ENCODE data around the gene ZNF467.
A peak's percentile ranks its signal among the peaks of the same experiment; 100 is the strongest.

ZNF467 gene

DNA sequence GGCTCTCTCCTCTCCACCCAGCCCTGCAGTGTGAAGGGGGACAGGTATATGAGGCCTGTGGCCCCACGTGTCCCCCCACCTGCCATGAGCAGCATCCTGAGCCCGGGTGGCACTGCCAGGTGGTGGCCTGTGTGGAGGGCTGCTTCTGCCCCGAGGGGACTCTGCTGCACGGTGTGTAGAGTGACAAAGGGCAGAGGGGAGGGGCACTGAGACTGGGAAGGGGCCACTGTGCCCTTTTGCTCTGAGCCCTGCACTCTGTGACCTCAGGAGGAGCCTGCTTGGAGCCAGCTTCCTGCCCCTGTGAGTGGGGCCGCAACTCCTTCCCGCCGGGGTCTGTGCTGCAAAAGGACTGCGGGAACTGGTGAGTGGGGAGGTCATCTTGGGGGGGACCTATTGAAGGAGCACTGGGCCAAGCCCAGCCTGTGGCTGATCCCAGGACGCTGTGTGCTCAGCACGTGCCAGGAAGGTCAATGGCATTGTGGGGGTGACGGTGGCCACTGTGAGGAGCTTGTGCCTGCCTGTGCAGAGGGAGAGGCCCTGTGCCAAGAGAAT is 15.0 kb upstream of the ZNF467 start:
- intact Hi-C loops (cut with DNase I) = no loop called here
- no peak for DNase-seq

DNA sequence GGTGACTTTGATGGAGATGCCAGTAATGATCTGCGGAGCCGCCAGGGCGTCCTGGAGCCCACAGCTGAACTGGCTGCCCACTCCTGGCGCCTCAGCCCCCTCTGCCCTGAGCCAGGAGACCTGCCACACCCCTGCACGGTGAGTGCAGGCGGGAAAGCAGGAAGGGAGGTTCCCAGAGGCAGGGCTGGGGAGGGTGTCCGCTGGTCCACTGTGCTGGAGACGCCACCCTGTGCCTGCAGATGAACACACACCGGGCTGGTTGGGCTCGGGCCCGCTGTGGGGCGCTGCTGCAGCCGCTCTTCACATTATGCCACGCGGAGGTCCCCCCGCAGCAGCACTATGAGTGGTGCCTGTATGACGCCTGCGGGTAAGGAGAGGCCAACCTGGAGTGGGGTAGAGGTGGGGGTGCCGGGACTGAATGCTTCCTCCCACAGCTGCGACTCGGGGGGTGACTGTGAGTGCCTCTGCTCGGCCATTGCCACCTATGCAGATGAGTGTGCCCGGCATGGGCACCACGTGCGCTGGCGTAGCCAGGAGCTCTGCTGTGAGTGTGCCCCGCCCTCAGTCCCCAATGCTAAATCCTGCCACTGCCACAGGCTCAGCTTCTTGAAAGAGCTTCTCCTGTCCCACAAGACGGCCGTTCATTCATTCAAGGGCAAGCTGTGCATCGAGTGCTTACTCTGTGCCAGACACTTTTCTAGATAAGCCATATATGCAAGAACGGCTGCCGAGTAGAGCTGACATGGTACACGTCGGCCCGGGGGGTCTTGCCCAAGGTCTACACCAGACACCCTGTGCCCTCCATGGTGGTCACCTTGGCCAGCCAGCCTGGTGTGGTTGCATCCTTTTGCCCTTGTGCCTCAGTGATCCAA is 14.3 kb upstream of the ZNF467 start:
- intact Hi-C loops (cut with DNase I) = no loop called here
- no peak for DNase-seq

DNA sequence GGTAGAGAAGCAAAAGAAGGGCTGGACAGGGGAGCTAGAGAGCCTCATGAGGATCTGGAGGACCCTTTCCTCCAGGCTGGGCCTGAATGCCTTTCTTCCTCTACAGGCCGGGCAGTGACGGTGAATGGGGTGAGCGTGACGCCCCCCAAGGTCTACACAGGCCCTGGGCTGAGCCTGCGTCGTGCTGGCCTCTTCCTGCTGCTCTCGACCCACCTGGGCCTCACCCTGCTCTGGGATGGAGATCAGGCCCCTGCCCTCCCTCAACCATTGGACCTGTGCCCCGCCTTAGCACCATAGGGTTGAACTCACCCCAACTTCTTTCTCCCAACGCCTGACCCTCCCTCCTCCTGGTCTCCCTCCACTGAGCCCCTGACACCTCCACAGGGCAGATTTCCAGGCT is 12.6 kb upstream of the ZNF467 start:
- intact Hi-C loops (cut with DNase I) = no loop called here
- DNase-seq = no peak

DNA sequence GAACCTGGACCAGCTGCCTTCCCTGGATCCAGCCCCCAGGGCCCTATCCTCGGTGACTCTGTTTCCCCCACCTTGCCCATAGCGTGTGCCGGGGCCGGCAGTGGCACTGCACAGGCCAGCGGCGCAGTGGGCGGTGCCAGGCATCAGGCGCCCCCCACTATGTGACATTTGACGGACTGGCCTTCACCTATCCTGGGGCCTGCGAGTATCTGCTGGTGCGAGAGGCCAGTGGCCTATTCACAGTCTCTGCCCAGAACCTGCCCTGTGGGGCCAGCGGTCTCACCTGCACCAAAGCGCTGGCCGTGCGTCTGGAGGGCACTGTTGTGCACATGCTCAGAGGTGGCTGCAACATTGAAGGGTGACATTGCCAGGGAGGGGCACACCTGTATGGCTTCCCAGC is 12.0 kb upstream of the ZNF467 start:
- no peak for DNase-seq
- intact Hi-C loops (cut with DNase I) = no loop called here

DNA sequence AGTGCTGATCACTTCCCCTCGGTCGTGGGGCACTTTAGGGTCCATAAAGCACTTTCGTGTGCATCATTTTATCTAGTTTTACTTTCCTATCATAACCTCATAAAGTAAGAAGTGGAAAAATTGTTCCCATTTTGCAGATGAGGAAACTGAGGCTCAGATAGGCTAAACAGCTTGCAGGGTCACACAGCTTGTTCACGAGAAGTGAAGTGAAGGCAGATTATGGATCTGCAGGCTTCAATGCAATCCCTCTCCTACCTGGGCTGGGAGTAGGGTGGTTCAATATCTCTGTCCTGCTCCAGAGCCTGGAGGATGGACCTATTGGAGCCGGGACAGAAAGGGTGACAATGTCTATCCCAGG is 10.8 kb upstream of the ZNF467 start:
- DNase-seq = no peak
- intact Hi-C loops (cut with DNase I) = no loop called here

DNA sequence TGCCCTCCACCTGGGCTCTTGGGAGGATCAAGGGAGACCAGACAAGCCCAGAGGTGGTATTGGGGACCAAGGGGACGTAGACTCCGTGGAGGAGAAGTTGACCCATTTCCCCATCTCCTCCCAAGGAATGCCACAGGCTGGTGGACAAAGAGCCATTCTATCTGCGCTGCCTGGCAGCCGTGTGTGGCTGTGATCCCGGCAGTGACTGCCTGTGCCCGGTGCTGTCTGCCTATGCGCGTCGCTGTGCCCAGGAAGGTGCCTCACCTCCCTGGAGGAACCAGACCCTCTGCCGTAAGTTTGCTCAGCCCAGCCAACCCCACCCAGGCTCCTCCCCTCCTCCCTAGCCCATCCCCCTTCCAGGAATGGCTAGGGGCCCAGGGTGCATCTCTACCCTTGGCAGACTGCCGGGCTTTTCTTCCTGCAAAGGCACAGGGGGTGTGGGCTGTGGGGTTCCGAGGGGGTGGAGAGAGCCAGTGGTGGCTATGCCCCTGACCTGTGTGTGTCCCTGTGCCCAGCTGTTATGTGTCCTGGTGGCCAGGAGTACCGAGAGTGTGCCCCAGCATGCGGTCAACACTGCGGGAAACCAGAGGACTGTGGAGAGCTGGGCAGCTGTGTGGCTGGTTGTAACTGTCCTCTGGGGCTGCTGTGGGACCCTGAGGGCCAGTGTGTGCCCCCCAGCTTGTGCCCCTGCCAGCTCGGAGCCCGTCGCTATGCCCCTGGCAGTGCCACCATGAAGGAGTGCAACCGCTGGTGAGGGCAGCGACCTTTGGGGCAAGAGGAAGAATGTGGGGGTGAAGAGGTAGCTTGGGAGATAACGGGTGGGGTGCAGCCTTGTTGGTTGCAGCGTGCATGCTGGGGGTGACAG is 10.2 kb upstream of the ZNF467 start:
- DNase-seq = peak in 5 of 10 donors; percentile 48 to 94 (median 71)
- intact Hi-C loops (cut with DNase I) = no loop called here

DNA sequence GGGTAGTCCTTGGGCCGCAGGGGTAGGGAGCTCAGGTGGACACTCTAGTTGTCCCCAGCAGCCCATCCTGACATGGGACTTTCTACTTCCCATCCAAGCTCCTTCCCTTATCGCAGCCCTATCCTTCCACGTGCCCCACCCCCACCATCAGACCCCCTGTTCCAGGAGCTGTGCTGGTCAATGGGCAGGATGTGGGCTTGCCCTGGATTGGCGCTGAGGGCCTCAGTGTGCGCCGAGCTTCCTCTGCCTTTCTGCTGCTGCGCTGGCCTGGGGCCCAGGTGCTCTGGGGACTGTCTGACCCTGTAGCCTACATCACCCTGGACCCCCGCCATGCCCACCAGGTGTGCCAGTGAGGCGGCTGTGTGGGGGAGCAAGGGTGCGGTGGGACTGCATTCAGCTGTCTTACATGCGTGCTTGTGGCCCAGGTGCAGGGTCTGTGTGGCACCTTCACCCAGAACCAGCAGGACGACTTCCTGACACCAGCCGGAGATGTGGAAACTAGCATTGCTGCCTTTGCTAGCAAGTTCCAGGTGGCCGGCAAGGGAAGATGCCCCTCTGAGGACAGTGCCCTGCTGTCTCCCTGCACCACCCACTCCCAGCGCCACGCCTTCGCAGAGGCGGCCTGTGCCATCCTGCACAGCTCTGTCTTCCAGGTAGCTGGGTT is 9.4 kb upstream of the ZNF467 start:
- intact Hi-C loops (cut with DNase I) = no loop called here
- peak in 1 of 10 donors; percentile 82 for DNase-seq

DNA sequence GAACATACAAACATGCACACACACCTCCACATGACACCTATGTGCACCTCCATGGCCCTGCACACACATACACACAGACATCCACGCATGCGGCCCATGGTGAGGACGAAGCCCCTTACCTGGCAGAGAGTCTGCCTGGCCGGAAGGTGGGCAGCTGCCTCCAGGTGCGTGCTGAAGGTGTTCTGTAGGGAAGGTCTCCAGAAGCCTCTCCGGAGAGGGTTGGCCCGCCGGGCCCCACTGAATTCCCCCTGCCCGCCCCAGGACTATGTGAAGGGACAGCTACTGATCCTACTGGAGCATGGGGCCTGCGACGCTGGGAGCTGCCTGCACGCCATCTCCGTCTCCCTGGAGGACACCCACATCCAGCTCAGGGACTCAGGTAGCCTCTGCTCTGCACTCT is 8.5 kb upstream of the ZNF467 start:
- DNase-seq = peak in 2 of 10 donors; percentile 62 to 77
- intact Hi-C loops (cut with DNase I) = no loop called here

DNA sequence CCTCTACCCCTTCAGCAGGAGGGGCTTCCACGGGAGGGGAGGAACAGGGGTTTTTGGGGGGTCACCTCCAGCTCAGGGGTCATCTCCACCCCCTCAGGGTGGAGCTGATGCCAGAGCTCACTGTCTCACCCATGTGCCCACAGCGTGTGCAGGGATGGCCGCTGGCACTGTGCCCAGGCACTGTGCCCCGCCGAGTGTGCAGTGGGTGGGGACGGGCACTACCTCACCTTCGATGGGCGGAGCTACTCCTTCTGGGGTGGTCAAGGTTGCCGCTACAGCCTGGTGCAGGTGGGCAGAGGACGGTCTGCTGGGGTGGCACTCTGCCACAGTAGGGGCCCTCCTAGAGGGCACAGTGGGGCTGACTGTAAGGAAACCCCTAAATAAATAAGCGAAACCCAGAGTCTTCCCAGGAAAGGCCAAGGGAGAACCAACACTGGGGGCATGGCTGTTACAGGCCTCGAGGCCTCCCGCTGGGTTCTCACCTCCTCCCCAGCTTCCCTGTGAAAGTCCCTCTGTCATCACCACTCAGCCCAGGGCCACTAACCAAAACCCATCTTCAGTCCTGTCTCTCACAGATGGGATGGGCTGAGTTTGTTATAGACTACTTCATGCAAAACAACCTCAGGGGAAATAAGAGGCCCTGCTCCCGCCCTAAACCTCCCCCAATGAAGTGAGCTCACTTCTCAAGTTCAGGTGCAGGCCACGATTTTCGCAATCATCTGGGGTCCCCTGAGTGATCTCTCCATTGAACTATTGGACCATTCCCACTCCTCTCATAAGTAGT is 7.4 kb upstream of the ZNF467 start:
- peak in 3 of 10 donors; percentile 59 to 76 (median 71) for DNase-seq
- intact Hi-C loops (cut with DNase I) = no loop called here

DNA sequence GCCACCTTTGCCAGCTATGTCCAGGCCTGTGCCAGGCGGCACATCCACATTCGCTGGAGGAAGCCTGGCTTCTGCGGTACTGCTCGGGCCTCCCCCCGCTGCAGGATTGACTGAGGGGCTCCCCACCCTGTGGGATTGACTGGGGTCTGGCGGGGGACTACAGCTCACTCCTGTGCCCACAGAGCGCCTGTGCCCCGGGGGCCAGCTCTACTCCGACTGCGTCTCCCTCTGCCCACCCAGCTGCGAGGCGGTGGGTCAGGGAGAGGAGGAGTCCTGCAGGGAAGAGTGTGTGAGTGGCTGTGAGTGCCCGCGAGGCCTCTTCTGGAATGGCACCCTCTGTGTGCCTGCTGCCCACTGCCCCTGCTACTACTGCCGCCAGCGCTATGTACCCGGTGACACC is 6.7 kb upstream of the ZNF467 start:
- intact Hi-C loops (cut with DNase I) = no loop called here
- DNase-seq = peak in 2 of 10 donors; percentile 54 to 79

DNA sequence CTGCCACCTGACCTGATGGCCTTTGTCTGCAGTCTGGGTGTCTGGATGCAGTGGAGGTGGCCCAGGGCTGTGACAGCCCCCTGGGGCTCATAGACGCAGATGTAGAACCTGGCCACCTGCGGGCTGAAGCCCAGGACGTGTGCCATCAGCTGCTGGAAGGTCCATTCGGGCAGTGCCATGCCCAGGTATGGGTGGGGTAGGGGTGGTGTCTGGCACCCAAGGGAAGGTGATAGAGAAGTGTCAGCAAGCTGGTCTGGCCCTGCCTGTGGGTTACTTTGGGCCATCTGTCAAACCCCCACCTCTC is 6.1 kb upstream of the ZNF467 start:
- DNase-seq = peak in 2 of 10 donors; percentile 15 to 33
- intact Hi-C loops (cut with DNase I) = no loop called here

DNA sequence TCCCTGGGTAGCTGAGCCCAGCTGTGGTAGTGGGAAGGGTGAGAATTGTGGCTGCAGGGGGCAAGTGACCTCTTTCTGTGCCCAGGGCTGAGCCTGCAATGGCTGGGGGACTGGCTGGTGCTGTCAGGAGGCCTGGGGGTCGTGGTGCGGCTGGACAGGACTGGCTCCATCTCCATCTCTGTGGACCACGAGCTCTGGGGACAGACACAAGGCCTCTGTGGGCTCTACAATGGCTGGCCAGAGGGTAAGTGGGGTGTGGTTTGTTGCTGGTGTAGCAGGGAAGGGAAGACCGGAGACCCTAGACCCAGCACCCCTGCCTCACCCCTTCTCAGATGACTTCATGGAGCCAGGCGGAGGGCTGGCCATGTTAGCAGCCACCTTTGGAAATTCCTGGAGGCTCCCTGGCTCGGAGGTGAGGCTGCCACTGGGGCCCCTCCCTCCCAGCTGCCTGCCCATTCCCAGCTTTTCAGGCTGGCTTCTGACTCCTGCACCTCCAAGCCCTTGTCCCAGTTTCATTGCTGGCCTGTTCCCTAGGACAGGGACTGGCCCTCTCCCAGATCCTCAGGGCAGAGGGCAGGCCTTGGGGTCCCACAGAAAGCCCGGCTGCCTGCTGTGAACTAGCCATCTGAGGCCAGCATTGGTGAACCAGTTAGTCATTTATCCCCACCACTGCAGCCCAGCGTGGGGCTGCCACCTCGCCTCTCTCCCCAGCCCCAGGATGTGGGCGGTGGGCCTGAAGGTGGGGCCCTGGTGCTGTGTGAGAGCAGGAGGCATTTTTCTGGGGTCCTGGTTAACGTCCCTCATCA is 5.5 kb upstream of the ZNF467 start:
- DNase-seq = peak in 3 of 10 donors; percentile 5 to 79 (median 12)
- intact Hi-C loops (cut with DNase I) = no loop called here

DNA sequence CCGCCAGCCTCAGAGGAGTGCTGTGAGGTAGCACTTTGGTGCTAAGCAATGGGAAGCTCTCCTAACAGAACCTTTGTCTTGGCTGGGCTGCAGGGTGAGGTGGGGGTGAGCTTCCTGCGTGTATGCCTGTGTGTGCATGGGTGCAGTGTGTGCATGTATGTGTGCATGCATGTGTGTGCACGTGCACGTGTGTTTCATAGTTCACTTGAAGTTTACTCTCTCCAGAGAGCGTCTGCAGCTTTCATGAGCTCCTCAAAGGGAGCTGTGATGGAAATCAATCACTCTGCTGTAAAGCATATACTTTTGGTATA is 4.9 kb upstream of the ZNF467 start:
- DNase-seq = peak in 1 of 10 donors; percentile 69
- intact Hi-C loops (cut with DNase I) = no loop called here

DNA sequence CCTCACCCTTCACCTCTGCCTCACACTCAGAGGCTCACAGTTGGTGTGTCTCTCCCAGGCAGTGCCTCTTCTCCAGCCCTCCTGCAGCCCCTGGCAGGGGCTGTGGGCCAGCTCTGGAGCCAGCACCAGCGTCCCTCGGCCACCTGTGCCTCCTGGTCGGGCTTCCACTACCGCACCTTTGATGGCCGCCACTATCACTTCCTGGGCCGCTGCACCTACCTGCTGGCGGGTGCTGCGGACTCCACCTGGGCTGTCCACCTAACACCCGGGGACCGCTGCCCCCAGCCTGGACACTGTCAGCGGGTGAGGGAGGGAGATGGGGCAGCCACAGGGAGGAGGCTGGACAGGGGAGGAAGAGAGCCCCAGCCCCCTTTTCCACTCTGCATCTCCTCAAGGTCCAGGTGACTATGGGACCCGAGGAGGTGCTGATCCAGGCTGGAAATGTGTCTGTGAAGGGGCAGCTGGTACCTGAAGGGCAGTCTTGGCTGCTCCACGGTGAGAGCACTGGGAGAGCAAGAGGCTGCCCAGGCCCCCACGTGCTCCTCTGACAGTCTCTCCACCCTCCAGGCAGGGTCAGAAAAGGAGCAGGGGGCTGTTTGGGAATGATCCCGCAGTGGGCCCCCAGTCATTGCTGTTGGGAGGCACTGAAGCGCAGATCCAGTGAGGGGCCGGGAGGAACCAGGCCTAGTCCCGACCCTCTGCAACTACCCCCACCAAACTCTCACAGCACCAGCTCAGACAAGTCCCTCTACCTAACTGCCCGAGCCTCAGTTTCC is 4.4 kb upstream of the ZNF467 start:
- DNase-seq = peak in 4 of 10 donors; percentile 20 to 76 (median 57)
- intact Hi-C loops (cut with DNase I) = no loop called here

DNA sequence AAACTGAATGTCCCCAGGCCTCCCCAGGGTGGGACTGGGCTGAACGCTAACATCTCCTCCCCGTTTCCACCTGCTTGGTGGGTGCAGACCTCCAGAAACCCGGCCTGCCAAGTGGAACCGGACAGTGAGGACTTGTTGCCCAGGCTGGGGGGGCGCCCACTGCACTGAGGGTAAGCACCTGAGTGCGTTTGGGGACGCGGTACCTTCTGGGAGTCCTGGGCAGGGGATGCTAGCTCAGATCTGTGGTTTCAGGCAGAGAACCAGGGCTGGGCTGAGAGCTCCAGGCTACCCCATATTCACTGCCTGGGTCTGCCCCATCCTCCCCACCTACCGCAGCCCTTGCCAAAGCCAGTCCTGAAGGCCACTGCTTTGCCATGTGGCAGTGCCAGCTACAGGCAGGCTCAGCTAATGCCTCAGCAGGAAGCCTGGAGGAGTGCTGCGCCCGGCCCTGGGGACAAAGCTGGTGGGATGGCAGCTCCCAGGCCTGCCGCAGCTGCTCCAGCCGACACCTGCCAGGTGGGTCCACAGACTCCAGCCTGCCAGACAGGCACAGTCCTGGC is 3.5 kb upstream of the ZNF467 start:
- intact Hi-C loops (cut with DNase I) = no loop called here
- DNase-seq = peak in 4 of 10 donors; percentile 25 to 86 (median 76)

DNA sequence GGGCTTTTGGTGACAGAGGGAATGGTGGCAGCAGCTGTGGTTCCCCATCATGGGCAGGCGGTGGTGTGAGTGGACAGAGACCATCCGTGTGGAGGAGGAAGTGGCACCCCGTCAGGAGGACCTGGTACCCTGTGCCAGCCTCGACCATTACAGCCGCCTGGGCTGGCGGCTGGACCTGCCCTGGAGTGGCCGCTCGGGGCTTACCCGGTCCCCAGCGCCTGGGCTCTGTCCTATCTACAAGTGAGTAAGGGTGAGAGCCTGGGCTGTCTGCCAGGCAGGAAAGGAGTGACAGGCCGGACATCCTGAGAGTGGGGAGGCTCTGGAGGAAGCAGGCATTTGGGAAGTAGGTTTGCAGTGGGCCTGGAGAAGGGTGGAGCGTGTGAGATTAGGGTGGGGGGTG is 2.9 kb upstream of the ZNF467 start:
- DNase-seq = peak in 4 of 10 donors; percentile 28 to 87 (median 76)
- intact Hi-C loops (cut with DNase I) = no loop called here

DNA sequence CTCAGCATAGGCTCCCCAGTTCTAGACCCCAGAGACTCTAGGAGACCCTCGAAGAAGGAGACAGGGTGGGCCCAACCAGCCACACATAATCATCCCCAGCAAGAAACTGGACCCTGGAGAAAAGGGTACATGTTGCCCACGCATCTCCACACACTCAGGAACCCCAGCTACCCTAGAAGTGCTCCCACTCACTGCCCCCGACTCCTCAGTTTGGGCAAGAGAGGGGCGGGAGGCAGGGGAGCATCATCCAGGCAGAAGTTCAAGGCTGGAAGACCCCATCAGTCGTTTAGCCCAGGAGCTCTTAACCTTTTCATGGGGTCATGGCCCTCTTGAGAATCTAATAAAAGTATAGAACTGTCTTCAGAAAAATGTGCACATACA is 1.8 kb upstream of the ZNF467 start:
- DNase-seq = peak in 2 of 10 donors; percentile 12 to 33

More for the DNA sequence above, 1.8 kb upstream of the ZNF467 start:
- intact Hi-C loops (cut with DNase I) = no loop called here
